Measurements from ENCODE around the gene NRXN3.

The NRXN3 gene

GRCh38 chr14:79465651-79466050 lies 1295.5 kb downstream of the NRXN3 start:
- no peak for DNase-seq

DNA sequence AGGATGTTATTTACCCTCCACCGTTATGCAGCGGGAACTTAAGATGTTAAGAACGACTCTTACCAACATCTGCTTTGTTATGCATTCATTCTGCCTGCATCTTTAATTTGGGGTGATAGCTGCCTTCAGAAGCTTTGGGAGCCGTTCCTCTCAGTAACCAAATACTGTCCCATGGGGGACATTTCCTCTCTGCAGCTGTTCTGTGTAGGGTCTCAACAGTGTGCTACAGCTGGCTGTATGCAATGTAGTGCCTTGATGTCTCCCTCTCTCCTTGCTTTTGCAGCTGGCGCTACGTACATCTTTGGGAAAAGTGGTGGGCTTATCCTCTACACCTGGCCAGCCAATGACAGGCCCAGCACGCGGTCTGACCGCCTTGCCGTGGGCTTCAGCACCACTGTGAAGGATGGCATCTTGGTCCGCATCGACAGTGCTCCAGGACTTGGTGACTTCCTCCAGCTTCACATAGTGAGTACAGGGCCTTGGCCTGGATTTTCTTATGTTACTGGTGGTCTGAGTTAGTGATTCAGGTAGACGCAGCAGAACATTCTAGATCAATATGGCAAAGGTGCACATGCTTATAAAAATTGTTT lies 1296.9 kb downstream of the NRXN3 start:
- no peak for DNase-seq

- no peak for DNase-seq
Observed at GRCh38 chr14:79467835-79468234, 1297.7 kb downstream of the NRXN3 start.

- DNase-seq: no peak
Observed at GRCh38 chr14:79468486-79468885, 1298.3 kb downstream of the NRXN3 start.

- DNase-seq: no peak
Observed at GRCh38 chr14:79473651-79474050, 1303.5 kb downstream of the NRXN3 start.

GRCh38 chr14:79475887-79476532 lies 1305.8 kb downstream of the NRXN3 start:
- DNase-seq: no peak

- no peak for DNase-seq
Observed at GRCh38 chr14:79476552-79476951, 1306.4 kb downstream of the NRXN3 start.

- DNase-seq: no peak
Observed at GRCh38 chr14:79480212-79480611, 1310.0 kb downstream of the NRXN3 start.

DNA sequence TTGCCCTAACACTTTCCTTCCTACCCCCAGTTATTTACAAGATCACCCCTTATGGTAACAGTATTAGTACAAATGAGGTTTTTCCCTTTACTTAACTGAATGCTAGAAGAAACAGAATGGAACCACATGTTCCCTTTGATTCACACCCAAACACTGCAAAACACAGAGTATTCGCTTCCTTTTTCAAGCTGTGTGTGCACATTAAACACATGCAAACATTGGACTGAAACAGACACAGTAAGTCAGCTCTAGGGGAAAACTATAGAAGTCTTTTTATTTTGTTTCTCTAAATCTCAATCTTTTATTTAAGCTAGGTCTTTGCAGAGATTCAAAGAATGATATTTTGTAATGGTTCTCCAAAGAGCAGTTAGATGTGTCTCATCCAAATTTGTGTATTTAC lies 1312.7 kb downstream of the NRXN3 start:
- DNase-seq: no peak

DNA sequence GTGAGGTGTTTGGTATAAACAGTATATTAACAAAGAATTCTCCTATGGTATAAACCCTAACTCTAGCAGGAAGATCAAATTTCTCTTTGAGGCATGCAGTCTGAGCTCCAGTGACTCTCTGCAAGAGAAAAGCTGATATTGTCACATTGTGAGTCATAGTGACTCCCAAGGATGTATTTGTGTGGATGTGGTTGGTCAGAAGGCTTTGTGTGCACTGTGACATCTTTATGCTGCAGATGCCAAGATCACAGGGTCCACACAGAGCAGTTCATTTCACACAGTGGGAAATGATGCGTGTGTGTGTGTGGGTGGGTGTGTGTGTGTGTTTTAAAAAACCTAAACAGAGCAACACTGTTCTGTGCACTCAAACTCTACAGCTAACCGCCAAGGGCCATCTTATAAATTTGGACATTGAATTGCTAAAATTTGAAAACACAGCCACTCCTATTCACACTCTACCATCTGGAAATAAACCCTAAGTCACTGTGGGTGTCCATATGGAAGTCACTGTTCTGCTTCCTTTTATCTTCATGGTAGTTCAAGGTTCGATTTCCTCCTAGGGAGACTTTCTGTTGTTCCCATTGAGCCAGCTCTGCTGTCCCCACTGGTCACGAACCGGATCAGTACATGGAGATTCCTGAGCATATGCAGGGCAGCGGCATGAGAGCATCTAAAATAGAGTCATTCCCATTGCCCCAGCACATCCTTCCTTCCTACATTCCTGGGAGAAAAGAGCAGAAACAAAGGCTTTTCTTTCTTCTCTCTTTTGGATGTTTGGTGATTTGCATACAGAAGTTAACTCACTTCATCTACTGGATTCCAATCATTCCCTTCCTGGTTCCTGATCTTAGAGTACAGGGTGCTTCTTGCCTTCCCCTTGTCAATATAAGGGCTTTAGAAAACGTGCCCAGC lies 1313.6 kb downstream of the NRXN3 start:
- no peak for DNase-seq

DNA sequence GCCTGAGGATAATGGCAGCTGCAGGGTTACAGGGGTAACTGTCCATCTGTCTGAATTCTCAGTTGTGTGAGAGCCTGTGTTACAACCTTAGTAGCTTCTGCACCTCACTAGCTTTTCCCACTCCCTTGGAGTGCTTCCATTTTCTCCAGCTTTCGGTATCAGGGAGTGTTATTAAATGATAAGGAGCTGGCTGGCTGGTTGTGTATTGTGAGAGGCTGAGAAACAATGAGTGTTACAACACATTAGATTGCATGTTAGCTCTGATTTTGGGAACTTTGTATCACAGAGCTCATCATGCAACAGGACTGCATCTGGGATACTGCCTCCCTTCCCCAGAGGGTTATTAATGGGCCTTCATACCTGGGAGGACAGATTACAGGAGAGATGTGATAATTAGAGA lies 1317.5 kb downstream of the NRXN3 start:
- DNase-seq: no peak

- DNase-seq: no peak
Observed at GRCh38 chr14:79491161-79491560, 1321.0 kb downstream of the NRXN3 start.

DNA sequence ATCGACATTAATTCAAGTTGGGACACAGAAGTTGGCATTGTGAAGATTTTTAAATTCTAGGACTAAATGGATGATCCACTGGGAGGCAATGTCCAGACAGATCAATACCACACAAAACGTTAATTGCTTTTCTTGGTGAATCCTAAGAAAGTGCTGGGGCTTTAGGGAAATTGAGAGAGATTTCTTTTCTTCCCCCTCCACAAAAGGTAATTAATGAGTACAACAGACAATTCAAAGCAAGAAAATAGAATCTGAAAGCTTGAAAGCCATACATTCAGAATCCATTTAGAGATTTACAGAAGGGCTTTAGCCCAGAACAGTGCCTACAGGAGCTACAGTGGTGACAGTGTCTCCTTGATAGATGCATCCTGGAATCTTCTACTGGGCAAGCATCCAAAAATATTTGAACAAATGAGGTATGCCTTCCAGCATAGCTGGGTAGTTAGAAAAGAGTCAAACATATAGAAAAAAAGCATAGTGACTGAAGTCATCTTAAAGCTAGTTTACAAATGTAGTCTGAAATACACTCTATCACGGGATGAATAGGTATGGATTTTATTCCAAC lies 1323.0 kb downstream of the NRXN3 start:
- DNase-seq: no peak

GRCh38 chr14:79496701-79497100 lies 1326.5 kb downstream of the NRXN3 start:
- DNase-seq: no peak

- DNase-seq: no peak
Observed at GRCh38 chr14:79500489-79500888, 1330.3 kb downstream of the NRXN3 start.

GRCh38 chr14:79502136-79502750 lies 1332.1 kb downstream of the NRXN3 start:
- DNase-seq: no peak

- no peak for DNase-seq
Observed at GRCh38 chr14:79502751-79503148, 1332.6 kb downstream of the NRXN3 start.

GRCh38 chr14:79510659-79511058 lies 1340.5 kb downstream of the NRXN3 start:
- DNase-seq: no peak

DNA sequence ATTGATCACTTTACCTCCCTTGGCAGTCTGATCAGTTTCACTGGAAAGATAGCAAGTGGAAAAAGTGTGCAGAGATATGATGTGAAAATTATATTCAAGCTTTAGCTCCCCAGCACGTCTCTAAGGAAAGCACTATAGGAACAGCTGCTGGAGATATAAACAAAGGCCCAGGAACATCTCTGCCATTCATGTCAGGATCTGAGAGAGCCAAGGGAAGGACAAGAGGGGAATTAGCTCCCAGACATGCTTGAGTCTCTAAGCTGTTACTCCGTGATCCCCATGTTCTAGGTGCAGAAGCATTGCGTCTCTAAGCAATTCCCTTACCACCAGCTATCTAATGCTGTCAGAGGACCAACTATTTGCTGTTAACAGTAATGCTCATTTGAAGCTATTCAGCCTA lies 1341.0 kb downstream of the NRXN3 start:
- no peak for DNase-seq

GRCh38 chr14:79513446-79513845 lies 1343.3 kb downstream of the NRXN3 start:
- no peak for DNase-seq

DNA sequence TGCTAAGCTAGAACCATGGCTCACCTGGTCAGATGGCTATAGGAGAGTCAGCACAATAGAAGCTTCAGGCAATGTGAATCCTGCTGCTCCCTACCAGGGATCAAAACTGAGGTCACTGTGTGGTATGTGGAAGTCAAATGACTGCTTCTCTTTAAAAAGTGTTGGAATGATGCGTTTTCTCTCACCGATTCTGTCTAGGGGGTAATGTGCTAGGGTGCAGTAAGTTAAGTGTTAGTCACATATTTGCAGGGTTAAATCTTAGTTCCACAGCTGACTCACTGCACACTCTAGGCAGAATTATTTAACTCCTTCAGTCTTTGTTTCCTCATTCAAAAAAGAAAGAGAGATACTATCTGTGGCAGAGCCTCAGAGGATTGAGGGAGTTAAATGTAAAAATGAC lies 1344.5 kb downstream of the NRXN3 start:
- DNase-seq: no peak

GRCh38 chr14:79515158-79515557 lies 1345.0 kb downstream of the NRXN3 start:
- DNase-seq: no peak

GRCh38 chr14:79516009-79516408 lies 1345.8 kb downstream of the NRXN3 start:
- no peak for DNase-seq
